Fibroblast of lung (primary cell): ENCODE results near the gene ASPRV1.

Source experiments
- CTCF ChIP-seq, 2 donors: IDR thresholded peaks in 1 of 2; conservative IDR thresholded peaks in 1 of 2; 1 replicate in 1 of 2; 2 replicates in 1 of 2; pipeline ENCODE4 v1.5.1; 2011 to 2012; ENCODE audit warnings: low read length in 2 of 2, control low read depth in 1 of 2, inconsistent platforms in 1 of 2, low read depth in 1 of 2, mild to moderate bottlenecking in 1 of 2
- EZH2 ChIP-seq: IDR thresholded peaks from 2 replicates; pipeline ENCODE4 v1.5.1; 2012; ENCODE audit warnings: low read length, control low read depth, mild to moderate bottlenecking; ENCODE audit errors: missing control alignments

DNA sequence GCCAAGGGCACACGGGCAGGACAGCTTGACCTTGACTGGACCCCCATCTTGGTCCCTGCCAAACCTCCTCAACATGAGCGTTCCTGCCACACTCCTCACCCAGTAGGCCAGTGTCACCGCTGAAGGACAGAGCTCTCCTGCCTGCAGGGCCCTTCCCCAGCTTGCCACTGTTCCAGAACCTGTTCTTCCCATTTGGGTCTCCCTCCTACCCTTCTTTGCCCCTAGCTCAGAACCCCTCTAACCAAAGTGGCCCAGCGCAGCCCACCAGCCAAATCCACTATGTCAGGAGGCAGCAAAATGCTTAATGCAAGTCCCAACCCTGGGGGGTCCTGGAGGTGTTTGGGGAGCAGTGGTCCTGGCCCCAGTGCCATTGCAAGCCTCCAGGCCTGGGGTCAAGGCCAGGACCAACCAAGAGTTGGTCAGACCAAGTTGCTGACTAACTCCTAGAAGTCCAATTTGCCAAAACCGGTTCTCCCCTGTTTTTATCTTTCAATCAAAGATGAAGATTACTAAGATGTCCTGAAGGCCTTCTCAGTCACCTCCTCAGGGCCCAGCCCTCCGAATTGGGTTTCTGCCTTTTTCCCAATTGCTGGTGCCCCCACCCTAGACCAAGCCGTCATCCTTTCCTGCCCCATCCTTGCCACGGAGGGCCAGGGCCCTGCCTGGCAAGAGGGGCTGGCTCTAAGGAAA, 4.5 kb upstream of the ASPRV1 start:
- no peak for TF ChIP-seq CTCF (conservative IDR thresholded peaks at IDR 0.05 in 1 of 2, IDR thresholded peaks at IDR 0.05 in 1 of 2; ENCODE audit: low read depth in 1 of 2, low read length in 2 of 2)
- TF ChIP-seq EZH2 = no peak
